ENCODE measurements around the gene ZNF547. TPM values are rescaled to one million over a fixed set of nuclear protein-coding genes. Genes with fewer than 3 reads are reported as not detected.
A peak's percentile ranks its signal among the peaks of the same experiment; 100 is the strongest.

The ZNF547 gene
- 3.1 and 6.5 TPM in 2 replicates for total RNA-seq (2014; rRNA removed; shearing (Covaris generic); ENCODE audit: low replicate concordance)

- H3K4me3 ChIP-seq (ENCODE audit: low read length) = peak within 1 kb of the TSS; percentile 76
- no peaks in the 10 kb centered on the region for H3K27me3 ChIP-seq (ENCODE audit: low read length)
- H3K9me3 ChIP-seq (ENCODE audit: low read length) = no peaks in the 10 kb centered on the region; the same call in 1 of the 2 replicates
- H3K36me3 ChIP-seq (ENCODE audit: insufficient read depth, low read length) = peaks cover 19% of the 10 kb centered on the region
- H3K9me2 ChIP-seq (replicated peaks; ENCODE audit: insufficient read depth, low read length) = no peaks in the 10 kb centered on the region
- peaks cover 27% of the 10 kb centered on the region for H3K79me2 ChIP-seq (ENCODE audit: low read length)
- H4K20me1 ChIP-seq (ENCODE audit: insufficient read depth, low read depth, low read length) = no peaks in the 10 kb centered on the region
- H3K9ac ChIP-seq (ENCODE audit: low read length) = peak within 1 kb of the TSS; percentile 76
- peak within 1 kb of the TSS; percentile 80 for H3K4me2 ChIP-seq (ENCODE audit: low read depth, low read length, poor library complexity, severe bottlenecking)
- peak; percentile 100 for DNase-seq
- H2AFZ ChIP-seq (ENCODE audit: low read length) = peak within 1 kb of the TSS; percentile 68
- H3K4me1 ChIP-seq (ENCODE audit: low read length) = peaks cover 16% of the 10 kb centered on the region
- H3K27ac ChIP-seq (ENCODE audit: low read length) = no peak within 1 kb of the TSS
These were observed at the start of gene ZNF547, which contains the start of gene TRAPPC2B for GRCh38 chr19:57362997-57363687. Gene ZNF547 (plus strand): TSS chr19:57363551. CDS start chr19:57368556, 5,005 bp downstream. Gene TRAPPC2B (plus strand): TSS chr19:57363551. CDS start chr19:57364834, 1,283 bp downstream.

GRCh38 chr19:57314146-57314545 lies 49.2 kb upstream of the ZNF547 start:
- DNase-seq = no peak
- Histone ChIP-seq H3K4me2 (ENCODE audit: low read depth, low read length, poor library complexity, severe bottlenecking) (no peak overlapping the region), H3K36me3 (ENCODE audit: insufficient read depth, low read length) (no peaks in the 10 kb centered on the region), H3K4me1 (ENCODE audit: low read length) (no peaks in the 10 kb centered on the region), H4K20me1 (ENCODE audit: insufficient read depth, low read depth, low read length) (no peaks in the 10 kb centered on the region), H3K4me3 (ENCODE audit: low read length) (no peak overlapping the region), H3K27ac (ENCODE audit: low read length) (no peak overlapping the region), H3K9me2 (replicated peaks; ENCODE audit: insufficient read depth, low read length) (no peaks in the 10 kb centered on the region), H3K27me3 (ENCODE audit: low read length) (no peaks in the 10 kb centered on the region), H2AFZ (ENCODE audit: low read length) (no peak overlapping the region), H3K9ac (ENCODE audit: low read length) (no peak overlapping the region), H3K79me2 (ENCODE audit: low read length) (no peaks in the 10 kb centered on the region), H3K9me3 (ENCODE audit: low read length) (no peaks in the 10 kb centered on the region)

- Histone ChIP-seq H3K4me2 (ENCODE audit: low read depth, low read length, poor library complexity, severe bottlenecking) (no peak overlapping the region), H3K4me1 (ENCODE audit: low read length) (peaks cover 19% of the 10 kb centered on the region), H3K27ac (ENCODE audit: low read length) (no peak overlapping the region), H3K9me3 (ENCODE audit: low read length) (no peaks in the 10 kb centered on the region), H3K9ac (ENCODE audit: low read length) (no peak overlapping the region), H3K36me3 (ENCODE audit: insufficient read depth, low read length) (peaks cover 3% of the 10 kb centered on the region; the same call in 1 of the 2 replicates), H4K20me1 (ENCODE audit: insufficient read depth, low read depth, low read length) (no peaks in the 10 kb centered on the region), H2AFZ (ENCODE audit: low read length) (no peak overlapping the region), H3K27me3 (ENCODE audit: low read length) (no peaks in the 10 kb centered on the region), H3K4me3 (ENCODE audit: low read length) (no peak overlapping the region), H3K79me2 (ENCODE audit: low read length) (peaks cover 22% of the 10 kb centered on the region), H3K9me2 (replicated peaks; ENCODE audit: insufficient read depth, low read length) (no peaks in the 10 kb centered on the region)
- no peak for DNase-seq
These were observed 45.8 kb upstream of the ZNF547 start for GRCh38 chr19:57317503-57317902.

GRCh38 chr19:57319869-57320179 lies 43.5 kb upstream of the ZNF547 start:
- Histone ChIP-seq H3K27me3 (ENCODE audit: low read length) (no peaks in the 10 kb centered on the region), H3K9me3 (ENCODE audit: low read length) (no peaks in the 10 kb centered on the region), H3K4me2 (ENCODE audit: low read depth, low read length, poor library complexity, severe bottlenecking) (peak overlapping the region; percentile 92), H3K4me3 (ENCODE audit: low read length) (peak overlapping the region; percentile 82), H3K9ac (ENCODE audit: low read length) (peak overlapping the region; percentile 97), H3K79me2 (ENCODE audit: low read length) (peaks cover 42% of the 10 kb centered on the region), H3K27ac (ENCODE audit: low read length) (peak overlapping the region; percentile 68), H2AFZ (ENCODE audit: low read length) (peak overlapping the region; percentile 83), H3K36me3 (ENCODE audit: insufficient read depth, low read length) (peaks cover 21% of the 10 kb centered on the region), H3K9me2 (replicated peaks; ENCODE audit: insufficient read depth, low read length) (no peaks in the 10 kb centered on the region), H4K20me1 (ENCODE audit: insufficient read depth, low read depth, low read length) (no peaks in the 10 kb centered on the region), H3K4me1 (ENCODE audit: low read length) (peaks cover 23% of the 10 kb centered on the region)
- no peak for DNase-seq

- peaks cover 27% of the 10 kb centered on the region for H3K36me3 ChIP-seq (ENCODE audit: insufficient read depth, low read length)
- H3K79me2 ChIP-seq (ENCODE audit: low read length) = peaks cover 48% of the 10 kb centered on the region
- H3K9ac ChIP-seq (ENCODE audit: low read length) = peak within 1 kb of the TSS; percentile 97
- peak within 1 kb of the TSS; percentile 92 for H3K4me2 ChIP-seq (ENCODE audit: low read depth, low read length, poor library complexity, severe bottlenecking)
- H4K20me1 ChIP-seq (ENCODE audit: insufficient read depth, low read depth, low read length) = no peaks in the 10 kb centered on the region
- H2AFZ ChIP-seq (ENCODE audit: low read length) = peak within 1 kb of the TSS; percentile 83
- peak within 1 kb of the TSS; percentile 82 for H3K4me3 ChIP-seq (ENCODE audit: low read length)
- DNase-seq = peak; percentile 100
- no peaks in the 10 kb centered on the region for H3K27me3 ChIP-seq (ENCODE audit: low read length)
- H3K9me2 ChIP-seq (replicated peaks; ENCODE audit: insufficient read depth, low read length) = no peaks in the 10 kb centered on the region
- H3K4me1 ChIP-seq (ENCODE audit: low read length) = peaks cover 23% of the 10 kb centered on the region
- peak within 1 kb of the TSS; percentile 68 for H3K27ac ChIP-seq (ENCODE audit: low read length)
- H3K9me3 ChIP-seq (ENCODE audit: low read length) = no peaks in the 10 kb centered on the region
These were observed 42.9 kb upstream of the ZNF547 start, which contains the start of gene ZNF543 for GRCh38 chr19:57320180-57321084. Gene ZNF543 (plus strand): TSS chr19:57320472. CDS start chr19:57320854, 382 bp downstream.

GRCh38 chr19:57321116-57321515 lies 42.2 kb upstream of the ZNF547 start:
- Histone ChIP-seq H3K36me3 (ENCODE audit: insufficient read depth, low read length) (peaks cover 33% of the 10 kb centered on the region), H3K4me3 (ENCODE audit: low read length) (peak overlapping the region; percentile 82), H3K9me3 (ENCODE audit: low read length) (no peaks in the 10 kb centered on the region), H3K27me3 (ENCODE audit: low read length) (no peaks in the 10 kb centered on the region), H3K79me2 (ENCODE audit: low read length) (peaks cover 53% of the 10 kb centered on the region), H3K9me2 (replicated peaks; ENCODE audit: insufficient read depth, low read length) (no peaks in the 10 kb centered on the region), H3K27ac (ENCODE audit: low read length) (no peak overlapping the region), H3K4me2 (ENCODE audit: low read depth, low read length, poor library complexity, severe bottlenecking) (peak overlapping the region; percentile 92), H3K4me1 (ENCODE audit: low read length) (peaks cover 23% of the 10 kb centered on the region), H2AFZ (ENCODE audit: low read length) (no peak overlapping the region), H4K20me1 (ENCODE audit: insufficient read depth, low read depth, low read length) (no peaks in the 10 kb centered on the region), H3K9ac (ENCODE audit: low read length) (peak overlapping the region; percentile 97)
- DNase-seq = no peak

- Histone ChIP-seq H3K4me1 (ENCODE audit: low read length) (peaks cover 23% of the 10 kb centered on the region), H3K36me3 (ENCODE audit: insufficient read depth, low read length) (peaks cover 38% of the 10 kb centered on the region), H3K4me2 (ENCODE audit: low read depth, low read length, poor library complexity, severe bottlenecking) (peak overlapping the region; percentile 92), H4K20me1 (ENCODE audit: insufficient read depth, low read depth, low read length) (no peaks in the 10 kb centered on the region), H3K27ac (ENCODE audit: low read length) (no peak overlapping the region), H3K9ac (ENCODE audit: low read length) (peak overlapping the region; percentile 97), H3K4me3 (ENCODE audit: low read length) (peak overlapping the region; percentile 82), H3K9me2 (replicated peaks; ENCODE audit: insufficient read depth, low read length) (no peaks in the 10 kb centered on the region), H3K9me3 (ENCODE audit: low read length) (no peaks in the 10 kb centered on the region), H3K79me2 (ENCODE audit: low read length) (peaks cover 56% of the 10 kb centered on the region), H2AFZ (ENCODE audit: low read length) (no peak overlapping the region), H3K27me3 (ENCODE audit: low read length) (no peaks in the 10 kb centered on the region)
- DNase-seq = no peak
These were observed 41.6 kb upstream of the ZNF547 start for GRCh38 chr19:57321751-57322150.

- Histone ChIP-seq H3K36me3 (ENCODE audit: insufficient read depth, low read length) (peaks cover 67% of the 10 kb centered on the region), H3K27me3 (ENCODE audit: low read length) (no peaks in the 10 kb centered on the region), H3K9me2 (replicated peaks; ENCODE audit: insufficient read depth, low read length) (no peaks in the 10 kb centered on the region), H3K4me3 (ENCODE audit: low read length) (no peak overlapping the region), H3K4me2 (ENCODE audit: low read depth, low read length, poor library complexity, severe bottlenecking) (no peak overlapping the region), H3K9ac (ENCODE audit: low read length) (no peak overlapping the region), H3K79me2 (ENCODE audit: low read length) (peaks cover 72% of the 10 kb centered on the region), H2AFZ (ENCODE audit: low read length) (no peak overlapping the region), H3K4me1 (ENCODE audit: low read length) (peaks cover 18% of the 10 kb centered on the region), H4K20me1 (ENCODE audit: insufficient read depth, low read depth, low read length) (no peaks in the 10 kb centered on the region), H3K9me3 (ENCODE audit: low read length) (no peaks in the 10 kb centered on the region), H3K27ac (ENCODE audit: low read length) (no peak overlapping the region)
- DNase-seq = no peak
These were observed 38.4 kb upstream of the ZNF547 start for GRCh38 chr19:57324992-57325391.

Measured in Karpas-422 (cell line).